ENCODE measurements around the gene HYI.

- TF ChIP-seq CTCF (conservative IDR thresholded peaks at IDR 0.05; ENCODE audit: low read depth, low read length), result no peak
- no peak for TF ChIP-seq EZH2 (IDR thresholded peaks at IDR 0.05; ENCODE audit: low read length, unreplicated experiment)
- TF ChIP-seq EZH2phosphoT487 (IDR thresholded peaks at IDR 0.05; ENCODE audit: borderline replicate concordance, low read length), result no peak
Measured at GRCh38 chr1:43488165-43488564, 34.4 kb upstream of the HYI start.
